ENCODE results near the gene CYYR1.

DNA sequence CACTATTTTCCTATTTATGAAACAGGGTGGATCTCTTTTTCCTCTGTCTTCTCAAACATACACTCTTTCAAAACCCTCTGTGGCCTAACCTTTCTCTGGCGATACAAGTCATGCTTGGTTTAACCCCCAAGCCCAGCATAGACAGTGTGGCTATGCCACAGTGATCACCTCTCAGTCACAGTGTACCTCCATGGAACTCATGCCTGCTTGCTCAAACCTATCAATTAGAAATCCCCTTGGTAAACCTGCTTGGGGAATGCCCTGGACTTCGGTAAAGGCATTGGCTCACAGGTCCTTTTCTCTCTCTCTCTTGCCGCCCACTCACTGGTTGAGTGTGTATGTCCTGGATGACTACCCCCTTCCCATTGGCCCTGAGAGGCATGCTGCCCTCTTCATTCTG is 147.5 kb downstream of the CYYR1 start:
- TF ChIP-seq REST (IDR thresholded peaks at IDR 0.05; ENCODE audit: low read depth) = no peak
- no peak for TF ChIP-seq EZH2phosphoT487 (IDR thresholded peaks at IDR 0.05; ENCODE audit: borderline replicate concordance)
- TF ChIP-seq RAD21 (IDR thresholded peaks at IDR 0.05; ENCODE audit: low read depth) = no peak
- TF ChIP-seq CTCF (IDR thresholded peaks at IDR 0.05 in 2 of 3, conservative IDR thresholded peaks at IDR 0.05 in 1 of 3; ENCODE audit: borderline replicate concordance in 1 of 3, insufficient read depth in 1 of 3, low read depth in 2 of 3, low read length in 2 of 3) = no peak
